ENCODE data around the gene TMOD4.
"Not testable (repeated sequence)": the region's sequence is repeated elsewhere in the genome, so short reads cannot be mapped to it uniquely, and the experiment has no call there.

Gene TMOD4

GRCh38 chr1:151211972-151212705 is 36.4 kb upstream of the TMOD4 start:
- H3K14ac ChIP-seq (ENCODE audit: low read length in 2 of 2): no peak overlapping the region
- no peak overlapping the region for H2AK5ac ChIP-seq (ENCODE audit: low read length, severe bottlenecking)
- no peaks in the 10 kb centered on the region for H3K27me3 ChIP-seq (ENCODE audit: control insufficient read depth in 1 of 2, insufficient read depth in 1 of 2, low read length in 2 of 2)
- no peaks in the 10 kb centered on the region for H3K79me1 ChIP-seq (replicated peaks; ENCODE audit: low read length, poor library complexity, severe bottlenecking)
- H3K27ac ChIP-seq (ENCODE audit: low read length, poor library complexity, severe bottlenecking): no peak overlapping the region
- H3K9ac ChIP-seq (ENCODE audit: low read length): no peak overlapping the region
- no peak overlapping the region for H4K8ac ChIP-seq (ENCODE audit: low read length)
- H3K4ac ChIP-seq (ENCODE audit: low read depth in 1 of 2, low read length in 2 of 2): no peak overlapping the region
- H4K91ac ChIP-seq (ENCODE audit: low read length): no peak overlapping the region
- WGBS: 74% methylated on average over 14 of the region's 15 CpGs
- peaks cover 53 to 55% of the 10 kb centered on the region in 2 experiments for H3K36me3 ChIP-seq (ENCODE audit: control insufficient read depth in 1 of 2, insufficient read depth in 2 of 2, low read depth in 1 of 2, low read length in 2 of 2)
- no peak overlapping the region for H2BK5ac ChIP-seq (ENCODE audit: low read depth, low read length, poor library complexity, severe bottlenecking)
- H3K9me3 ChIP-seq (ENCODE audit: control insufficient read depth, low read length): no peaks in the 10 kb centered on the region
- no peak overlapping the region for H2BK120ac ChIP-seq (ENCODE audit: low read depth, low read length)
- no peak overlapping the region for H2AFZ ChIP-seq (ENCODE audit: low read depth, low read length)
- no peak overlapping the region for H3K18ac ChIP-seq (ENCODE audit: low read depth in 1 of 2, low read length in 2 of 2)
- H3K4me1 ChIP-seq (ENCODE audit: control insufficient read depth, insufficient read depth, low read depth, low read length): peaks cover 4% of the 10 kb centered on the region
- H2BK15ac ChIP-seq (ENCODE audit: low read depth, poor library complexity, severe bottlenecking): no peak overlapping the region
- H3K23ac ChIP-seq (ENCODE audit: low read length in 2 of 2): no peak overlapping the region
- H2BK12ac ChIP-seq (ENCODE audit: low read length in 2 of 2): no peak overlapping the region
- H3K4me2 ChIP-seq (ENCODE audit: low read length, poor library complexity, severe bottlenecking): no peak overlapping the region
- H3K4me3 ChIP-seq (ENCODE audit: insufficient read depth in 1 of 2, low read depth in 1 of 2, low read length in 2 of 2): no peak overlapping the region
- DNase-seq: peak; percentile 51

- Histone ChIP-seq H3K9me3 (ENCODE audit: control insufficient read depth, low read length) (no peaks in the 10 kb centered on the region), H4K91ac (ENCODE audit: low read length) (no peak overlapping the region), H2BK15ac (ENCODE audit: low read depth, poor library complexity, severe bottlenecking) (no peak overlapping the region), H2AK5ac (ENCODE audit: low read length, severe bottlenecking) (no peak overlapping the region), H3K4me1 (ENCODE audit: control insufficient read depth, insufficient read depth, low read depth, low read length) (peaks cover 4% of the 10 kb centered on the region), H3K27ac (ENCODE audit: low read length, poor library complexity, severe bottlenecking) (no peak overlapping the region), H3K36me3 (ENCODE audit: control insufficient read depth in 1 of 2, insufficient read depth in 2 of 2, low read depth in 1 of 2, low read length in 2 of 2) (peaks cover 60 to 68% of the 10 kb centered on the region in 2 experiments), H2BK12ac (ENCODE audit: low read length in 2 of 2) (no peak overlapping the region), H2BK120ac (ENCODE audit: low read depth, low read length) (no peak overlapping the region), H3K79me1 (replicated peaks; ENCODE audit: low read length, poor library complexity, severe bottlenecking) (no peaks in the 10 kb centered on the region), H3K23ac (ENCODE audit: low read length in 2 of 2) (no peak overlapping the region), H3K14ac (ENCODE audit: low read length in 2 of 2) (no peak overlapping the region), H3K4me3 (ENCODE audit: insufficient read depth in 1 of 2, low read depth in 1 of 2, low read length in 2 of 2) (no peak overlapping the region), H2AFZ (ENCODE audit: low read depth, low read length) (no peak overlapping the region), H4K8ac (ENCODE audit: low read length) (no peak overlapping the region), H2BK5ac (ENCODE audit: low read depth, low read length, poor library complexity, severe bottlenecking) (no peak overlapping the region), H3K27me3 (ENCODE audit: control insufficient read depth in 1 of 2, insufficient read depth in 1 of 2, low read length in 2 of 2) (no peaks in the 10 kb centered on the region), H3K4ac (ENCODE audit: low read depth in 1 of 2, low read length in 2 of 2) (no peak overlapping the region), H3K18ac (ENCODE audit: low read depth in 1 of 2, low read length in 2 of 2) (no peak overlapping the region), H3K9ac (ENCODE audit: low read length) (peak overlapping the region; percentile 1), H3K4me2 (ENCODE audit: low read length, poor library complexity, severe bottlenecking) (no peak overlapping the region)
- peak; percentile 29 for DNase-seq
- 92% methylated on average over 1 of the region's 1 CpG for WGBS
Observed at GRCh38 chr1:151210830-151211229, 35.0 kb upstream of the TMOD4 start.

- not testable (repeated sequence) for H3K4me3 ChIP-seq (ENCODE audit: insufficient read depth in 1 of 2, low read depth in 1 of 2, low read length in 2 of 2); H2AK5ac ChIP-seq (ENCODE audit: low read length, severe bottlenecking); H3K9ac ChIP-seq (ENCODE audit: low read length); H3K14ac ChIP-seq (ENCODE audit: low read length in 2 of 2); H2BK5ac ChIP-seq (ENCODE audit: low read depth, low read length, poor library complexity, severe bottlenecking); H3K27ac ChIP-seq (ENCODE audit: low read length, poor library complexity, severe bottlenecking); H3K27me3 ChIP-seq (ENCODE audit: control insufficient read depth in 1 of 2, insufficient read depth in 1 of 2, low read length in 2 of 2); H4K8ac ChIP-seq (ENCODE audit: low read length); H3K18ac ChIP-seq (ENCODE audit: low read depth in 1 of 2, low read length in 2 of 2); H2BK15ac ChIP-seq (ENCODE audit: low read depth, poor library complexity, severe bottlenecking); H3K9me3 ChIP-seq (ENCODE audit: control insufficient read depth, low read length); H3K4me1 ChIP-seq (ENCODE audit: control insufficient read depth, insufficient read depth, low read depth, low read length); H2BK12ac ChIP-seq (ENCODE audit: low read length in 2 of 2); H2BK120ac ChIP-seq (ENCODE audit: low read depth, low read length); H4K91ac ChIP-seq (ENCODE audit: low read length); H2AFZ ChIP-seq (ENCODE audit: low read depth, low read length); H3K4ac ChIP-seq (ENCODE audit: low read depth in 1 of 2, low read length in 2 of 2); H3K79me1 ChIP-seq (replicated peaks; ENCODE audit: low read length, poor library complexity, severe bottlenecking); H3K23ac ChIP-seq (ENCODE audit: low read length in 2 of 2); H3K4me2 ChIP-seq (ENCODE audit: low read length, poor library complexity, severe bottlenecking); DNase-seq
- peaks cover 57 to 71% of the 10 kb centered on the region in 2 experiments for H3K36me3 ChIP-seq (ENCODE audit: control insufficient read depth in 1 of 2, insufficient read depth in 2 of 2, low read depth in 1 of 2, low read length in 2 of 2)
- WGBS: 98% methylated on average over 12 of the region's 12 CpGs
Observed at GRCh38 chr1:151205381-151205965, 29.7 kb upstream of the TMOD4 start.

- H2BK120ac ChIP-seq (ENCODE audit: low read depth, low read length): no peak overlapping the region
- peak overlapping the region; percentile 60 to 92 for H3K4me3 ChIP-seq (ENCODE audit: insufficient read depth in 1 of 2, low read depth in 1 of 2, low read length in 2 of 2)
- H2BK15ac ChIP-seq (ENCODE audit: low read depth, poor library complexity, severe bottlenecking): no peak overlapping the region
- H3K4ac ChIP-seq (ENCODE audit: low read depth in 1 of 2, low read length in 2 of 2): no peak overlapping the region
- no peak overlapping the region for H2AFZ ChIP-seq (ENCODE audit: low read depth, low read length)
- peak; percentile 80 for DNase-seq
- no peak overlapping the region for H4K91ac ChIP-seq (ENCODE audit: low read length)
- peak overlapping the region; percentile 99 for H3K27ac ChIP-seq (ENCODE audit: low read length, poor library complexity, severe bottlenecking)
- H2BK12ac ChIP-seq (ENCODE audit: low read length in 2 of 2): no peak overlapping the region
- no peaks in the 10 kb centered on the region for H3K27me3 ChIP-seq (ENCODE audit: control insufficient read depth in 1 of 2, insufficient read depth in 1 of 2, low read length in 2 of 2)
- H3K4me1 ChIP-seq (ENCODE audit: control insufficient read depth, insufficient read depth, low read depth, low read length): peaks cover 12% of the 10 kb centered on the region
- peaks cover 15 to 30% of the 10 kb centered on the region in 2 experiments for H3K36me3 ChIP-seq (ENCODE audit: control insufficient read depth in 1 of 2, insufficient read depth in 2 of 2, low read depth in 1 of 2, low read length in 2 of 2)
- no peaks in the 10 kb centered on the region for H3K9me3 ChIP-seq (ENCODE audit: control insufficient read depth, low read length)
- H2BK5ac ChIP-seq (ENCODE audit: low read depth, low read length, poor library complexity, severe bottlenecking): no peak overlapping the region
- H3K18ac ChIP-seq (ENCODE audit: low read depth in 1 of 2, low read length in 2 of 2): no peak overlapping the region
- 0% methylated on average over 7 of the region's 11 CpGs for WGBS
- no peak overlapping the region for H3K23ac ChIP-seq (ENCODE audit: low read length in 2 of 2)
- peak overlapping the region; percentile 95 for H3K9ac ChIP-seq (ENCODE audit: low read length)
- peak overlapping the region; percentile 93 for H2AK5ac ChIP-seq (ENCODE audit: low read length, severe bottlenecking)
- no peak overlapping the region for H4K8ac ChIP-seq (ENCODE audit: low read length)
- H3K79me1 ChIP-seq (replicated peaks; ENCODE audit: low read length, poor library complexity, severe bottlenecking): peaks cover 7% of the 10 kb centered on the region
- peak overlapping the region; percentile 76 for H3K4me2 ChIP-seq (ENCODE audit: low read length, poor library complexity, severe bottlenecking)
- no peak overlapping the region for H3K14ac ChIP-seq (ENCODE audit: low read length in 2 of 2)
Observed at GRCh38 chr1:151199873-151200581, 24.2 kb upstream of the TMOD4 start.
